Transverse colon (tissue), 3 donors: ENCODE data around the gene GLIS1.

Experiments used
- POLR2A ChIP-seq: fragments of 450-650 bp; IDR thresholded peaks from one replicate; pipeline ENCODE4 v1.6.1; 2016; ENCODE audit warnings: antibody characterized with exemption, mild to moderate bottlenecking, moderate library complexity
- TF ChIP-seq, protein P1 (sequence below), 5 experiments: fragments of 200-600 bp in 3 of 5; fragments of 450-650 bp in 2 of 5; sonication (generic) in 3 of 5; IDR thresholded peaks; 1 replicate in 2 of 5; 2 replicates in 3 of 5; pipeline ENCODE4 v1.5.1; 2016 to 2017; ENCODE audit warnings: antibody characterized with exemption in 5 of 5, inconsistent platforms in 3 of 5, mild to moderate bottlenecking in 2 of 5, moderate library complexity in 1 of 5

DNA sequence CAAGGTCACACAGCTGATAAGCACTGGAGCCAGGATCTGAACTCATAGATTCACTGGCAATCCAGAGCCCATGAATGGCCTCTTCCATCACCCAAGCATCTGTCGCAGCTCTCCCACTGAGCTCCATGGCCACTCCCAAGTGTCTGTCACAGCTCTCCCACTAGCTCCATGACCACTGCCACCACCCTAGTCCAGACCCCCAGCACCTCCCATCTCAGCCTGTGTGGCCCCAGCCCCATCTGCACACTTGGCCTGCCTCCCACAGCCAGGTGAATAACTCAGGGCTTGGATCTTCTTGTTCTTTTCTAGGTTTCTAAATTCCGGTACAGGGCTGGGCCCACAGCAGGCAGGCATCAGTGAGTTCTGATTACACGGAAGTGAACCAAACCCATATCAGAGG lies 76.0 kb downstream of the GLIS1 start:
- TF ChIP-seq, protein P1, sequence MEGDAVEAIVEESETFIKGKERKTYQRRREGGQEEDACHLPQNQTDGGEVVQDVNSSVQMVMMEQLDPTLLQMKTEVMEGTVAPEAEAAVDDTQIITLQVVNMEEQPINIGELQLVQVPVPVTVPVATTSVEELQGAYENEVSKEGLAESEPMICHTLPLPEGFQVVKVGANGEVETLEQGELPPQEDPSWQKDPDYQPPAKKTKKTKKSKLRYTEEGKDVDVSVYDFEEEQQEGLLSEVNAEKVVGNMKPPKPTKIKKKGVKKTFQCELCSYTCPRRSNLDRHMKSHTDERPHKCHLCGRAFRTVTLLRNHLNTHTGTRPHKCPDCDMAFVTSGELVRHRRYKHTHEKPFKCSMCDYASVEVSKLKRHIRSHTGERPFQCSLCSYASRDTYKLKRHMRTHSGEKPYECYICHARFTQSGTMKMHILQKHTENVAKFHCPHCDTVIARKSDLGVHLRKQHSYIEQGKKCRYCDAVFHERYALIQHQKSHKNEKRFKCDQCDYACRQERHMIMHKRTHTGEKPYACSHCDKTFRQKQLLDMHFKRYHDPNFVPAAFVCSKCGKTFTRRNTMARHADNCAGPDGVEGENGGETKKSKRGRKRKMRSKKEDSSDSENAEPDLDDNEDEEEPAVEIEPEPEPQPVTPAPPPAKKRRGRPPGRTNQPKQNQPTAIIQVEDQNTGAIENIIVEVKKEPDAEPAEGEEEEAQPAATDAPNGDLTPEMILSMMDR (IDR thresholded peaks at IDR 0.05) = no peak
- no peak for TF ChIP-seq POLR2A
